Neural progenitor cell (in vitro differentiated cells): ENCODE measurements around the gene SUSD6.

Experiments
- EZH2phosphoT487 ChIP-seq: fragments of 200-600 bp; sonication (generic); IDR thresholded peaks from 2 replicates; pipeline ENCODE4 v1.6.1; 2017; ENCODE audit warnings: antibody characterized with exemption
- TF ChIP-seq, protein P1 (sequence below): fragments of 200-600 bp; sonication (generic); IDR thresholded peaks from 2 replicates; pipeline ENCODE4 v1.5.1; 2017; ENCODE audit warnings: antibody characterized with exemption, mild to moderate bottlenecking

DNA sequence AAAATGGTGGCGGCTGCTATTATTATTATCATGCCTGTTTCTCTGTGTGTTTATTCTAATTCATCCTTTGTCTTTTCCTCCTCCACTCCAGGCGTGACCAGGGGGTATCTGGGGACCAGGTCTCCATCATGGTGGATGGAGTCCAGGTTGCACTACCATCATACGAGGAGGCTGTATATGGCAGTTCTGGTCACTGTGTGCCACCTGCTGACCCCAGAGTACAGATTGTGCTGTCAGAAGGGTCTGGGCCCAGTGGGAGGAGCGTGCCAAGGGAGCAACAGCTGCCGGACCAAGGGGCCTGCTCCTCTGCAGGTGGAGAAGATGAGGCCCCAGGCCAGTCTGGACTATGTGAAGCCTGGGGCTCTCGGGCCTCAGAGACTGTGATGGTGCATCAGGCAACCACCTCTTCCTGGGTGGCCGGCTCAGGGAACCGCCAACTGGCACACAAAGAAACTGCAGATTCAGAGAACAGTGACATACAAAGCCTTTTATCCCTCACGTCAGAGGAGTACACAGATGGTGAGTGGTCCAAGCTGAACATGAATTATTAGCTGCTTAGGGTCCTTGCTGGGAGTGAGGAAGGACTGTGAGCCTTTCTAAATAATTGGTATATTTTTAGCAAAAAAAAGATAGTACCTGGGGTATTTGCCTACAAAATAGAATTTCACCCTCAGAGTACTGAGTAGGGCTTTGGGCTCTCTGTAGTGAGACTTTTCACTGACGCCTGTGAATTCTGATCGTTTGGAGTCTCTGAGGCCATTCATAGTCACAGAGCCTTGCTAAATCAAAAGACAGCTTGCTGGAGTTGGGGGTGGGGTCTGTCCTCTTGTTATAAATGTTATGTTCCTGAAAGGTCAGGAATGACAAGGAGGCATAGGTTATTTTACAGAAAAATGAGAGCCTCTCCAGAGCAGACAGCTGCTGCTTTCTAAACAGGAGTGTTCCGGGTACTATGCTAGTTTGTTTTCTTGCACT is 97.5 kb downstream of the SUSD6 start:
- TF ChIP-seq, protein P1, sequence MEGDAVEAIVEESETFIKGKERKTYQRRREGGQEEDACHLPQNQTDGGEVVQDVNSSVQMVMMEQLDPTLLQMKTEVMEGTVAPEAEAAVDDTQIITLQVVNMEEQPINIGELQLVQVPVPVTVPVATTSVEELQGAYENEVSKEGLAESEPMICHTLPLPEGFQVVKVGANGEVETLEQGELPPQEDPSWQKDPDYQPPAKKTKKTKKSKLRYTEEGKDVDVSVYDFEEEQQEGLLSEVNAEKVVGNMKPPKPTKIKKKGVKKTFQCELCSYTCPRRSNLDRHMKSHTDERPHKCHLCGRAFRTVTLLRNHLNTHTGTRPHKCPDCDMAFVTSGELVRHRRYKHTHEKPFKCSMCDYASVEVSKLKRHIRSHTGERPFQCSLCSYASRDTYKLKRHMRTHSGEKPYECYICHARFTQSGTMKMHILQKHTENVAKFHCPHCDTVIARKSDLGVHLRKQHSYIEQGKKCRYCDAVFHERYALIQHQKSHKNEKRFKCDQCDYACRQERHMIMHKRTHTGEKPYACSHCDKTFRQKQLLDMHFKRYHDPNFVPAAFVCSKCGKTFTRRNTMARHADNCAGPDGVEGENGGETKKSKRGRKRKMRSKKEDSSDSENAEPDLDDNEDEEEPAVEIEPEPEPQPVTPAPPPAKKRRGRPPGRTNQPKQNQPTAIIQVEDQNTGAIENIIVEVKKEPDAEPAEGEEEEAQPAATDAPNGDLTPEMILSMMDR = peak; percentile 42
- TF ChIP-seq EZH2phosphoT487 = no peak
